IPS-18c (cell line): ENCODE measurements around the gene AGK.
A peak's percentile ranks its signal among the peaks of the same experiment; 100 is the strongest.
"Not testable (repeated sequence)": the region's sequence is repeated elsewhere in the genome, so short reads cannot be mapped to it uniquely, and the experiment has no call there.

Experiments
- H3K4me3 ChIP-seq: 2 replicates; pipeline ENCODE4 v1.7.0; 2013; ENCODE audit warnings: low read depth, mild to moderate bottlenecking, low read length, moderate library complexity; ENCODE audit not compliant: insufficient read depth
- H3K9me3 ChIP-seq: one replicate; pipeline ENCODE4 v1.6.1; 2013; ENCODE audit warnings: mild to moderate bottlenecking, low read length, moderate library complexity; ENCODE audit not compliant: control insufficient read depth, insufficient read depth

AGK gene

GRCh38 chr7:141685285-141686023 is 134.2 kb downstream of the AGK start:
- no peaks in the 10 kb centered on the region for H3K9me3 ChIP-seq
- no peak overlapping the region for H3K4me3 ChIP-seq

- Histone ChIP-seq H3K9me3 (no peaks in the 10 kb centered on the region), H3K4me3 (no peak overlapping the region)
Measured at GRCh38 chr7:141686074-141686473, 134.9 kb downstream of the AGK start.

GRCh38 chr7:141686670-141687069 is 135.5 kb downstream of the AGK start:
- Histone ChIP-seq H3K9me3 (no peaks in the 10 kb centered on the region), H3K4me3 (no peak overlapping the region)

DNA sequence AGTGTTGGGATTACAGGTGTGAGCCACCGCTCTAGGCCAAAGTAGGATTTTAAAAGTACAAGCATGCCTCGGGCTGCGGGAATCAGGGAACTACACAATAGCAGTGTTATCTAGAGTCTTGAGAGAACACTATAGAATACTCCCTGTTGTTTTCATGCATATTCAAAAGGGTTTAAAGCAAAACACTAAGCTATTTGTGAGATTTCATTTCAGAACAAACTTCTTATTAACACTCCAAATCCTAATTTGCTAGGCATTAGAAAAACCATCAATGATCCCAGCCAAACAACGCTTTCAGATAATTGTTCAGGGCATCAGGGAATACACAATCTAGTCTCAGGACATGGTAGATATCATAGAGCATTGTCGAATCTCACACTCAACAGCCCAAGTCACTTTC is 136.8 kb downstream of the AGK start:
- H3K9me3 ChIP-seq: no peaks in the 10 kb centered on the region

DNA sequence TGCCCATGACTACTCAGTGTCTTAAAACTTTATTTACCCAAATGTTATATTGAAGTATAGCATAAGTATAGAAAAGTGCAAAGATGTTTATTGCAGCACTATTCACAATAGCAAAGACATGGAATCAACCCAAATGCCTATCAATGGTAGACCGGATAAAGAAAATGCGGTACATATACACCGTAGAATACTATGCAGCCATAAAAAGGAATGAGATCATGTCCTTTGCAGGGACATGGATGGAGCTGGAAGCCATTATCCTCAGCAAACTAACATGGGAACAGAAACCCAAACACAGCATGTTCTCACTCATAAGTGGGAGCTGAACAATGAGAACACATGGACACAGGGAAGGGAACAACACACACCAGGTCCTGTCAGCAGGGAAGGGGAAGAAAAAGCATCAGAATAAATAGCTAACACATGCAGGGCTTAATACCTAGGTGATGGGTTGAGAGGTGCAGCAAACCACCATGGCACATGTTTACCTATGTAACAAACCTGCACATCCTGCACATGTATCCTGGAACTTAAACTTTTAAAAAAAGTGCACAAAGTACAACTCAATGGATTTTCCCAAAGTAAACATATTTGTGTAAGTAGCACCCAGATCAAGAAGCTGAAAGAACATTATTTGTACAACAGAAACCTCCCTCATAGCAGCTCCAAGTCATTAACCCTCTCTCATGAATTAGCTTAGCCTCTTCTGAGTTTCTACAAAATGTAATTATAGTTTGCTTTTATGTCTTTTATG is 138.0 kb downstream of the AGK start:
- H3K4me3 ChIP-seq, H3K9me3 ChIP-seq: not testable (repeated sequence)

More for the DNA sequence above, 136.8 kb downstream of the AGK start:
- H3K4me3 ChIP-seq: no peak overlapping the region

- Histone ChIP-seq H3K4me3 (no peak overlapping the region), H3K9me3 (no peaks in the 10 kb centered on the region)
Measured at GRCh38 chr7:141691540-141691939, 140.3 kb downstream of the AGK start.

GRCh38 chr7:141691961-141692360 is 140.8 kb downstream of the AGK start:
- no peak overlapping the region for H3K4me3 ChIP-seq

GRCh38 chr7:141693082-141693481 is 141.9 kb downstream of the AGK start:
- no peak overlapping the region for H3K4me3 ChIP-seq
- H3K9me3 ChIP-seq: no peaks in the 10 kb centered on the region

More at GRCh38 chr7:141691961-141692360, 140.8 kb downstream of the AGK start:
- H3K9me3 ChIP-seq: no peaks in the 10 kb centered on the region

DNA sequence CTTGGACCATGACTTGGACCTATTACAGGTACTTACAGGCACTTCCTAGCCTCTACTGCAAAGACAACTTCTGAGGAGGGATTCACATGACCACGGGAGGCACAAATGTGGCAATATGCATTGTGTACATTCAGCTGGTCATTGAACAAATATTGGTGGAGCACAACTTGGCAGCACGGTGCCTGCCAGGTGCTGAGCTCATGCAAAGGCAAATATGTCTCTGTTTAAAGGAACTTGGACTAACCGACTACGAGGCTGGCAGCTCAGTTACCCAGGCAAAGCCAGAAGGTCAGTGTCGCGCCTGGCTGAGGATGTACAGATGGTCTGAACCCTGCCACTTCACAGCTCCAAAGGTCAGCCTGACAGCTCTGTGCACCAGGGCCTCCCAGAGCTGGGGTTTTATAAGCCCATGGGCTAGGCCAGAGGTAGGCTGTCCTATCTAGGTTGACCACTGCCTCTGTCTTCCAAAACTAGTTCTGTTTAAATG is 144.6 kb downstream of the AGK start:
- H3K4me3 ChIP-seq: no peak overlapping the region
- no peaks in the 10 kb centered on the region for H3K9me3 ChIP-seq

DNA sequence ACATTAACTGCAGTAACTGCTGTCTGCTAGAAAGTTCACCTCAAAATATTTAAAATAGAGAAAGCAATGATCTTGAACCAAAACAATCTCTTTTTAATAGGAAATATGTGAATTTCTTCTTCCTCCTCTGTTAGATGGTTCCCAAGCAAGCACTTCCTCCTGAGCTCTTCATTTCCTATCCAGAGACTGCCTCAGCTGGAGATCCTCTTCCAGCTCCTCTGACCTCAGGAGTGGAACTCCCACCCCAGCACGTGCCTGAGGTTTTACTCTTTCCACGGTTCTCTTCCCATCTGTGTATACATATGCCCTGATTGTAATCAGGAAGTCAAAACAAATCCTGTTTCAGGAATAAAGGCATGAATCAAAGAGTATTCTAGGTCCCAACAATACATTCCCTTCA is 145.1 kb downstream of the AGK start:
- Histone ChIP-seq H3K9me3 (no peaks in the 10 kb centered on the region), H3K4me3 (no peak overlapping the region)

- Histone ChIP-seq H3K4me3 (no peak overlapping the region), H3K9me3 (no peaks in the 10 kb centered on the region)
Measured at GRCh38 chr7:141697211-141697871, 146.1 kb downstream of the AGK start.

DNA sequence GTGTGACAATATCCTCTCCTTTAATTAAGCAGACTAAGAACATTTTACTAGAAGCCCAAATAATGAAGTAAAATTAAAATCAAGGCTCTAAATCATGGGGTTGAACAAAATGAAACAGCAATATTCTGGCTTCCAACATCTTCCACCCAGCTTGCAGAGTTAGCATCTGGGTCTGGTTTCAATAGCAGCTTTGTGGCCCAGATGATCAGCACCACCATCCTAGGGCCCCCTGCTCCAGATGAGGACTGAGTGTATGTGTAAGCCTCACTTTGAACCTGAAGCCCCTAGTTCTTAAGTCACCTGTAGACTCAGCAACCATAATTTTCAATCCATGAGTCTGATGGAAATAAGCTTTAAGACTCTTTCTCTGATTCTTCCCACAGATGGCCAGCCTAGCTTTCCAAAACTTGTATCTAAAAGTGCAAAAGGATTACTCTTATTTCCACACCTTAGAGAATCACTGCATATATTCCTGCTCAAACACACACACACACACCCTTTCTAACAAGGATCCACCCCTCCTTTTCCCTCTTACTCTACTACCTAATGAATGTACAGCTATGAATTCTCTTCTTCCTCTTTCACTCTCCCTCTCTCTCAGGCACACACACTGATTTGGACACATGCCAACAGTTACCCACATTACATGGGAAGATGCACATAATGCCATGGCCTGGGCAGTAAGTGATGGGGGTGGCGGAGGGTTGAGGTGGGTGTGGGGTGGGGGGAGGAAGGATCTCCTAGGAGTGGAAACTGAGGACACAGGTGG is 147.2 kb downstream of the AGK start:
- H3K9me3 ChIP-seq: no peaks in the 10 kb centered on the region
- H3K4me3 ChIP-seq: no peak overlapping the region

- Histone ChIP-seq H3K4me3 (no peak overlapping the region), H3K9me3 (no peaks in the 10 kb centered on the region)
Measured at GRCh38 chr7:141699860-141700259, 148.7 kb downstream of the AGK start.

DNA sequence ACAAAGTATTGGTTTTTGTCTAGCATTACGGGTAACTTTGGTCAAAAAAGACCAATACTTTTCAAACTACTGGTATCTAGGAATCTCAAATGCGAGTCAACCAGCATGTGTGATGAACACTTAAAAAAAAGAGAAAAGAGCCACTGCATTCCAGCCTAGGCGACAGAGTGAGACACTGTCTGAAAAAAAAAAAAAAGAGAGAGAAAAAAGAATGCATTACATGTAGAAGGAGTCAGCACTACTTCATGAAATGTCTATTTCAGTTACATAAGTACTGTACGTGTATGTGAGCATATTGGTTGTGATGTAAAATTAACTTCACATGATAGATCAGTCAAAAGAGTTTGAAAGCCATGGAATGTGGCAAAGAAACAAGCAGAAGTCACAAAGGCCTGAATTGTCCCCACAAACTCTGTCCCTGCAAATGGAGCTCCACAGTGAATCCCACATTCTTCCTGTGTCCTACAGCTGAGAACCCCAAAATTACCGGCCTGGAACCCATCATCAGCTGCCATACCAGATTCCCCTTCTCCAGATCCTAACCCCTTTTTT is 149.2 kb downstream of the AGK start:
- peak overlapping the region; percentile 57; the same call in 1 of the 2 replicates for H3K4me3 ChIP-seq

DNA sequence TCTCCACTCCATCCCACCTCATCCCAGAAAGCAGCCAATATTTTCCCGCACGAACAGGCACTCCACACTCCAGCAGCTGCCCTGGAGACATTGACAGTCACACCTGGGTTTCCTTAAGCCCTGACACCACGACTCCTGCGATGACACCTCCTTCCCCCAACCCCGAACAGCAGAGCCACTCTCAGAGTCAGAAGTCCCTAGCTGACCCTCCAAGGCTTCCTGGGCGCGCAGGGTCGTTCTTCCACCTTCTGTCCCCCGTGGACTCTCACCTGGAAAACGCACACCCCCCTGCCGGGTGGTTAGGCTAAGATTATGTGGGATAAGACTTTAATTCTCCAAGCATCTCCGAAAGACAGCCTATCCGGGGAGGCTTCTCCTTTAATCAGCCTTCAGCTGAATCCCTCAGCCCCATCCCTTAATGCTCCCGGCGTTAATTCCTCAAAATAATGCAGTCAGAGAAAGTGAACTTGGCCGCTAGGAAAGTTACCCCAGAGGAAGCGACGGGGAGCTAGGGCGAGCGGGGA is 149.7 kb downstream of the AGK start:
- H3K9me3 ChIP-seq: no peaks in the 10 kb centered on the region
- peak overlapping the region; percentile 57 for H3K4me3 ChIP-seq

More for the DNA sequence above, 149.2 kb downstream of the AGK start:
- no peaks in the 10 kb centered on the region for H3K9me3 ChIP-seq

- peak overlapping the region; percentile 64 for H3K4me3 ChIP-seq
- no peaks in the 10 kb centered on the region for H3K9me3 ChIP-seq
Measured at GRCh38 chr7:141701489-141702046, 150.4 kb downstream of the AGK start.
